ENCODE measurements around the gene UBALD1. TPM values are rescaled to one million over a fixed set of nuclear protein-coding genes. Genes with fewer than 3 reads are reported as not detected.

UBALD1 gene
- total RNA-seq, result 10 to 100 TPM in 2 of 4 donors, 1 to 10 TPM in 1, not detected in 1; 2.8 to 31.1 (median 23.5) TPM

DNA sequence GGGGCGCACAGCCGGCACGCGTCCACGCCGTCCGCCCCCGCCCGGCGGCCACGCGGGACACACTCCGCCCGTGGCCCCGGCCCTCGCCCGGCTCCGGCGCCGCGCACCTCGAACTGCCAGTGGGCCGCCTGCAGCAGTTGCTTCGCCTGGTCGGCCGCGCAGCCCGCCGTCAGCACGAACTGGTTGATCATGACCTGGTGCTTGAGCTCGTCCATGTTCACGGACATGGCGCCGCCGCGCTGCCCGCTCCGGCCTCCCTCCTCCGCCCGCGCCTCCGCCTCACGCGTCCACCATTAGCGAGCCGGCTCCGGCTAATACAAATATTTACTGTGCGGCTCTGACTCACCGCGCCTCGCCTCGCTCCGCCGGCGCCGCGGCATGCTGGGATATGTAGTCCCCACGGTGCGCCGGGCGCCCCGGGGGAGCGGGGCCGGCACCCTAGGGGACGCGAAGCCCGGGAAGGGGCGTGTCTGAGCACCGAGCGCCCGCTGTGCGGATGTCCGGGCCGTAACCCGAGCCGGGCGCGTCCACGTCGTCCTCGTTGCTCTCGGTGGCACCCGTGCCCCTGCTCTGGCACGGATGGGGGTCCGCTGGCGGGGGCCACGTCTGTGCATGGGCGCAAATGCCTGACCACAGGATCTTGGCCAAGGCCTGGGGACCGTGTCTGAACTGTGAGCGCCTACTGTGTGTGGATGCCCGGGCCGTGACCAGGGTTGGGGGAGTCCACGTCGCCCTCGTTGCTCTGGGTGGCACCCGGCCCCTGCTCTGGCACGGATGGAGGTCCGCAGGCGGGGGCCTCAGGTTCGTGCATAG lies at the start of gene UBALD1:
UBALD1 (minus strand) TSS at position 318 of the 813 bp plus-strand sequence; CDS start at position 227, 91 bp downstream.
- Histone ChIP-seq H3K4me1 (peaks cover 0 to 26% of the 10 kb centered on the region in 2 donors), H3K9me3 (no peaks in the 10 kb centered on the region), H3K4me3 (peak within 1 kb of the TSS; percentile 42 to 70), H3K27me3 (no peaks in the 10 kb centered on the region), H3K36me3 (no peaks in the 10 kb centered on the region), H3K27ac (peak within 1 kb of the TSS; percentile 91 to 95)
- peak; percentile 80 to 85 for DNase-seq
- intact Hi-C loops (cut with DNase I; ENCODE audit: low total_unique reads), result no loop called here
- TF ChIP-seq CTCF (IDR thresholded peaks at IDR 0.05) (peak in 1 of 4 experiments; percentile 7), POLR2A (IDR thresholded peaks at IDR 0.05) (peak; percentile 94 to 98)

DNA sequence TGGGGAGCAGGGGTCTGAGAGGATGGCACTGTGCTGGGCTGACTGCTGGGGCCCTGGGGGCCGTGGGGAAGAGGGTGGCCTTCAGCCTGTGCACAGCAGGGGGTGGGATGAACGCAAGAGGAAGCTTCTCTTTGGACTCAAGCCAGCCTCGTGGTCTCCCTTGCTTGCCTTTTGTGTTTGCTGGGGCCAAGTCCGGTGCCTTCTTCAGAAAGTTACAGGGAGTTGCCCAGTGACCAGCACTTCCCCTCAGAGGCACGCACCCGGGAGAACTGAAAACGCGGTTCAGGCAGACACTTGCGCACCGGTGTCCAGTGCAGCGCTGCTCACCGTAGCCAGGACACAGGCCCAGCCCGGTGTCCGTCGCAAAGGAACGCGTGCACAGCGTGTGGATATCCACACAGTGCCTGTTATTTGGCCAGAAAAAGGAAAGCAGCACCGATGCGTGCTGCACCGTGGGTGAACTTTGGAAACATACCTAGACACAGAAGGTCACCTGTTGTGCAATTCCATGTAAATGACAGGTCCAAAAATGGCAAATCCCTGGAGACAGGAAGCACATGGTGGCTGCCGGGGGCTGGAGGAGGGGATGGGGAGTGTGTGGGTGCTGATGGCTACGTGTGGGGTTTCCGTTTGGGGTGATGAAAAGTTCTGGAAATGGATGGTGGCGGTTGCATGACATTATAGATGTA lies 49.2 kb upstream of the UBALD1 start:
- DNase-seq, result no peak
- Histone ChIP-seq H3K27ac (no peak overlapping the region), H3K9me3 (no peaks in the 10 kb centered on the region), H3K27me3 (no peaks in the 10 kb centered on the region), H3K36me3 (no peaks in the 10 kb centered on the region), H3K4me1 (peaks cover 0 to 12% of the 10 kb centered on the region in 2 donors), H3K4me3 (no peak overlapping the region)
- intact Hi-C loops (cut with DNase I; ENCODE audit: low total_unique reads), result no loop called here
- TF ChIP-seq POLR2A (IDR thresholded peaks at IDR 0.05), result no peak
- no peak for TF ChIP-seq CTCF (IDR thresholded peaks at IDR 0.05)

- DNase-seq, result no peak
- Histone ChIP-seq H3K9me3 (no peaks in the 10 kb centered on the region), H3K27ac (no peak overlapping the region), H3K27me3 (no peaks in the 10 kb centered on the region), H3K4me1 (peaks cover 0 to 12% of the 10 kb centered on the region in 2 donors), H3K36me3 (no peaks in the 10 kb centered on the region), H3K4me3 (no peak overlapping the region)
- intact Hi-C loops (cut with DNase I; ENCODE audit: low total_unique reads), result no loop called here
- TF ChIP-seq POLR2A (IDR thresholded peaks at IDR 0.05) (no peak), CTCF (IDR thresholded peaks at IDR 0.05) (no peak)
These were observed 48.7 kb upstream of the UBALD1 start for GRCh38 chr16:4663465-4663776.

- Histone ChIP-seq H3K36me3 (no peaks in the 10 kb centered on the region), H3K27ac (no peak overlapping the region), H3K4me3 (no peak overlapping the region)
These were observed 47.0 kb upstream of the UBALD1 start for GRCh38 chr16:4661661-4662060.

More at GRCh38 chr16:4661661-4662060, 47.0 kb upstream of the UBALD1 start:
- peaks cover 0 to 12% of the 10 kb centered on the region in 2 donors for H3K4me1 ChIP-seq
- no peak for DNase-seq
- TF ChIP-seq CTCF (IDR thresholded peaks at IDR 0.05) (no peak), POLR2A (IDR thresholded peaks at IDR 0.05) (no peak)
- intact Hi-C loops (cut with DNase I; ENCODE audit: low total_unique reads), result no loop called here
- H3K9me3 ChIP-seq, result no peaks in the 10 kb centered on the region
- H3K27me3 ChIP-seq, result no peaks in the 10 kb centered on the region
